GM21723 (cell line): ENCODE measurements around the gene ANAPC16.
A peak's percentile ranks its signal among the peaks of the same experiment; 100 is the strongest.
"Not testable (repeated sequence)": the region's sequence is repeated elsewhere in the genome, so short reads cannot be mapped to it uniquely, and the experiment has no call there.

ENCODE experiments used
- ATAC-seq: cut with Tn5 transposase; IDR thresholded peaks from one replicate; pipeline ENCODE4 v1.9.1; 2021; ENCODE audit warnings: mild to moderate bottlenecking, moderate library complexity; ENCODE audit not compliant: unreplicated experiment

Gene ANAPC16

DNA sequence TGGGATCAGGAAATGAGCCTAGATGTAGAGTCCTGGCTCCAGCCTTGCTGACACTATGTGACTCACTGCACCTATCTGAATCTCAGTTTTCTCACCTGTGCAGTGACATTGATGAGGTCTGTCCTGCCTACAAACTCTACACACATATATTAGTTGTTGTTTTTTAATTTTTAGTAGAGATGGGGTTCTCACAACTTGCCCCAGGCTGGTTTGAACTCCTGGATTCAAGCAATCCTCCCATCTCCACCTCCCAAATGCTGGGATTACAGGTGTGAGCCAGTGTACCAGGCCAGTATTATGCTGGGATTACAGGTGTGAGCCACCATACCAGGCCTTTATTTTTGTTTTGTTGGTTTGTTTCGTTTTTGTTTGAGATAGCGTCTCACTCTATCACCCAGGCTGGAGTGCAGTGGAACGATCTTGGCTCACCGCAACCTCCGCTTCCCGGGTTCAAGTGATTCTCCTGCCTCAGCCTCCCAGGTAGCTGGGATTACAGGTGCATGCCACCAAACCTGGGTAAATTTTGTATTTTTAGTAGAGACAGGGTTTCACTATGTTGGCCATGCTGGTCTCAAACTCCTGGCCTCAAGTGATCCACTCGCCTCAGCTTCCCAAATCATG lies 46.1 kb downstream of the ANAPC16 start:
- ATAC-seq = peak; percentile 9

DNA sequence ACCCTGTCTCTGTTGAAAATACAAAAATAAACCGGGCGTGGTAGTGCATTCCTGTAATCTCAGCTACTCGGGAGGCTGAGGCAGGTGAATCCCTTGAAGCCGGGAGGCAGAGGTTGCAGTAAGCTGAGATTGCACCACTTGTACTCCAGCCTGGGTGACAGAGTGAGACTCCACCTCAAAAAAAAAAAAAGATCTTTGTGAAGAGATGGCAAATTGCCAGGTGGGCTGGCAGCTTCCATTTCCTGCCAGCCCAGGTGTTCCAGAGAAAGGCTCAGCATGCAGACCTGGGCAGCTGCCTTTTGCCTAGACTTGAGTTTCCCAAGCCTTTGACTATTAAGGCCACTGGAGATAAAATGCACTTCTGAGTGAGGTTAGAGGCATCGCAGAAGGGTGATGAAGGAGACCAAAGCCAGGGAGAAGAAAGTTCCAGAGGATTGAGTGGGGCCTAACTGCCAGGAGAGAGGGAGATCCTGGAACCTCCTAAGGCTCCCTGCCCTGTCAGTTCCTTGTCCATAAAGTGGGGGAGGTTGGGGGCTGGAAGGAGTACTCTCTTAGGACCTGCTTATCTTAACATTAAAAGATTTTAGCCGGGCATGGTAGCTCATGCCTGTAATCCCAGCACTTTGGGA lies 47.9 kb downstream of the ANAPC16 start:
- ATAC-seq = no peak

DNA sequence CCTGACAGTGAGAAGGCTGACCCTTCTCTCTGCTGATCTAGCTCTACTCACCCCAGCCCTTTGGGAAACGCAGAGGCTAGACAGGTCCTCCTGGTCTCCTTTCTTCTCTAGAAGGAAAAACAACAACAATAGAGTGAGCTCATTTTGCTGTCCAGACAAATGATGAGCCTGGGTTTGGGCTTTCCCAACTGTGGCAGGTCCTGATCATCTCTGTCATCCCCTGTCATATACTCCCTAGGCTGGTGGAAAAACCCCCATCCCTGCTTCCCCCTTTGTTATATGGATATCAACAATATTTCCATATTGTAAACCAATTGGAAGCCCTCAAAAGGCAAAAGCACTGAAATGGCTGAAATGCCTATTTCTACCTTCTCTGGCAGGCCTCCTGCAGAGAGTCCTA lies 48.7 kb downstream of the ANAPC16 start:
- no peak for ATAC-seq

DNA sequence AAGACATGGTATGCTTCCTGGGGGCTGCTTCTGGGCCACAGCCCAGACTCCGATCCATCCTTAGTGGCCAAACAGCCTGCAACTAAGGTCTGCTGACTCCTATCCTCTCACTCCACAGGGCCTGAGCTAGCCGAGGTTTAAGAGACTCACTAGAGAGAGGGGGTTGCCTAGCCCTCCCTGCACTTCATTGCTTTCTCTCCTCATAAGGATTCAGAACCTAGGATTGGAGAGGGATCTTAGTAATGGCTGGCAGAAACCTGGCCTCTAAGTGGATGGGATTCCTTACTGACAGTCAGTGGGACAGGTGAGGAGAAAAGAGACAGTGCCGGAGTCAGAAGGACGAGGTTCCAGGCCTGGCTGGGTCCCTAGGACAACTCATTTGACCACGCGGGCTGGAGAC lies 49.7 kb downstream of the ANAPC16 start:
- no peak for ATAC-seq

DNA sequence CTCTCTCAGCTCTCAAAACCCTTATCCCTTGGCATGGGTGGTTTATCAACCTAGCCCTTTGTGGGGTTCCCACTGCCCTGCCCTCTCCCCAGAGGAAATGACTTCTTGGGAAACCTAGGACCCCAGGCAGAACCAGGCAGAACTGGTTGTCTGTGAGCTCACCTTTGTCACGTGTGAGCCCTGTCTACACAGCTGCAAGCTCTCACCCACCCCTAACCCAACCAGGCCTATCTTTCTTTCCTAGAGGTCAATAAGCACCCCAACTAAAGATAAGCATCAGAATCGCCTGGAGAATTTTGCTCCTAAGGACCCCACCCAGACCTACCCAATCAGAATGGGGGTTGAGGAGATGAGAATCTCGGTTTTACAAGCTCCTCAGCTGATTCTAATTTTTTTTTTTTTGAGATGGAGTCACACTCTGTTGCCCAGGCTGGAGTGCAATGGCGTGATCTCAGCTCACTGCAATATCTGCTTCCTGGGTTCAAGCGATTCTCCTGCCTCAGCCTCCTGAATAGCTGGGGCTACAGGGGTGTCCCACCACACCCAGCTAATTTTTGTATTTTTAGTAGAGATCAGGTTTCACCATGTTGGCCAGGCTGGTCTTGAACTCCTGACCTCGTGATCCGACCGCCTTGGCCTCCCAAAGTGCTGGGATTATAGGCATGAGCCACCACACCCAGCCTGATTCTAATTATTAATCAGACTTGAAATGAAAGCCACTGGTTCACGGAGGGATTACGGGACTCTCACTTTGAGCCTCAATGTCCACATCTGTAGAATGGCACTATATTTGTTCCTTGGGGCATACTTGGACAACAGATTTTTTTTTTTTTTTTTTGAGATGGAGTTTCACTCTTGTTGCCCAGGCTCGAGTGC lies 50.4 kb downstream of the ANAPC16 start:
- ATAC-seq = no peak

- ATAC-seq = no peak
Observed at GRCh38 chr10:72267381-72267780, 51.6 kb downstream of the ANAPC16 start.

GRCh38 chr10:72267819-72268399 lies 52.1 kb downstream of the ANAPC16 start:
- no peak for ATAC-seq

- not testable (repeated sequence) for ATAC-seq
Observed at GRCh38 chr10:72268475-72269200, 52.8 kb downstream of the ANAPC16 start.

- ATAC-seq = no peak
Observed at GRCh38 chr10:72270607-72271281, 54.9 kb downstream of the ANAPC16 start.

- peak; percentile 28 for ATAC-seq
Observed at GRCh38 chr10:72272689-72273409, 57.0 kb downstream of the ANAPC16 start.

GRCh38 chr10:72273410-72274212 lies 57.8 kb downstream of the ANAPC16 start, which contains the start of gene DDIT4:
TSS of gene DDIT4 (plus strand) at chr10:72273924. CDS start at chr10:72274217, 293 bp downstream.
- ATAC-seq = peak; percentile 71

DNA sequence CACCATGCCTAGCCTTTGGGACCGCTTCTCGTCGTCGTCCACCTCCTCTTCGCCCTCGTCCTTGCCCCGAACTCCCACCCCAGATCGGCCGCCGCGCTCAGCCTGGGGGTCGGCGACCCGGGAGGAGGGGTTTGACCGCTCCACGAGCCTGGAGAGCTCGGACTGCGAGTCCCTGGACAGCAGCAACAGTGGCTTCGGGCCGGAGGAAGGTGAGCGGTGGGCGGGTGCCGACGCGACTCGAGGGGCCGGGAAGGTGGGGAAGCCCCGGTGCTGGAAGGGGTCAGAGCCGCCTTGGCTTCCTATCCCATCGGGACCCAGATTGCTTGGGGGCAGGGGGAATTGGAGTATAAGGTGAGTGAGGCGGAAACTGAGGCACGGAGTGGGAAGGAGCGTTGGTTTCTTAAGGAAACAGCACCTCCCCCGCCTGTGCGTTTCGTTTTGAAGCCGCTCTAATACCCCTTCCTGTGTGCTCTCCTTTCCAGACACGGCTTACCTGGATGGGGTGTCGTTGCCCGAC lies 58.5 kb downstream of the ANAPC16 start:
- ATAC-seq = no peak

- ATAC-seq = no peak
Observed at GRCh38 chr10:72274730-72275350, 59.0 kb downstream of the ANAPC16 start.

DNA sequence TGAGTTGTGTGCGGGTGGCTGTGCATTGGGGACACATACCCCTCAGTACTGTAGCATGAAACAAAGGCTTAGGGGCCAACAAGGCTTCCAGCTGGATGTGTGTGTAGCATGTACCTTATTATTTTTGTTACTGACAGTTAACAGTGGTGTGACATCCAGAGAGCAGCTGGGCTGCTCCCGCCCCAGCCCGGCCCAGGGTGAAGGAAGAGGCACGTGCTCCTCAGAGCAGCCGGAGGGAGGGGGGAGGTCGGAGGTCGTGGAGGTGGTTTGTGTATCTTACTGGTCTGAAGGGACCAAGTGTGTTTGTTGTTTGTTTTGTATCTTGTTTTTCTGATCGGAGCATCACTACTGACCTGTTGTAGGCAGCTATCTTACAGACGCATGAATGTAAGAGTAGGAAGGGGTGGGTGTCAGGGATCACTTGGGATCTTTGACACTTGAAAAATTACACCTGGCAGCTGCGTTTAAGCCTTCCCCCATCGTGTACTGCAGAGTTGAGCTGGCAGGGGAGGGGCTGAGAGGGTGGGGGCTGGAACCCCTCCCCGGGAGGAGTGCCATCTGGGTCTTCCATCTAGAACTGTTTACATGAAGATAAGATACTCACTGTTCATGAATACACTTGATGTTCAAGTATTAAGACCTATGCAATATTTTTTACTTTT lies 59.7 kb downstream of the ANAPC16 start:
- ATAC-seq = no peak

- ATAC-seq = no peak
Observed at GRCh38 chr10:72276013-72276387, 60.2 kb downstream of the ANAPC16 start.

DNA sequence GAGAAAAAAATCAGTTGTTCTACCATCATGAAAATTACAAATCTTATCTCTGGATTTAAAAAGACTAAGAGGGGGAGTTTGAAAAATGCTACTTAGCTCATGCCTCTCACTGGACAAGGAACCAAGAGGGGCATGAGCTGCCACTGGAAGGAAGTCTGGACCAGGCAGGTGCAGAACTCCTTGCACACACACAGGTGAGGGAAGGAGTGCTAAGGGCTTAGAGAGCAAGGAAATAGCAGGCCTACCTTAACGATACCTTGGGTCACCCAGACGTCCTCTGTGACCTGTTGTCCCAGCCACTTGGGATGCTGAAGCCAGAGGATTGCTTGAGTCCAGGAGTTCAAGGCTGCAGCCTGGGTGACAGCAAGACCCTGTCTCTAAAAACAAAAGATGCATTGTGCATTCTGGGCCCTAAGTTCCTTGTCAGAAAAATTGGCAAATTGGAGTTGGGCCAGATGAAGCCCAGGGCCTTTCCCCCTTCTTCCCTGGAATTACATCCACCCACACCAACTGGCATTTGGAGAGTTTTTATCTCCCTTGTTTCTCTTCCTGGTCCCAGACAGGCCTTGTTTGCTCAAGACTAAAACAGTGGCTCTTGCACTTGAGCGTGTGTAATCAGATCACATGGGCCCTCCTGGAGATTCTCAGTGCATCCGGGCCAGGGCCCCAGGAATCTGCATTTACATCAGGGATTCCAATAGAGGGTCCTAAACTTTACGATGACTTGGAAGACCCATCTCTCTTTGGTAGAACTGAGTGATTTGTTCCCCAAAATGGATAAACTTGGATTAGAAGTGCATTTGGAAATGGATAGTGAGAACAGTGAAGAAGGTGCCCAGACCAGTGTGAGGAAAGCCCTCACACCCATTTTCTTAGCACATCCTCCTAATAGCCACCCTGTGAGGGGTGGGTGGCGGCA lies 60.9 kb downstream of the ANAPC16 start:
- ATAC-seq = no peak
